HG03045 (cell line): ENCODE measurements around the gene CBX6.

Source experiments
- ATAC-seq: cut with Tn5 transposase; IDR thresholded peaks from one replicate; pipeline ENCODE4 v1.9.1; 2021; ENCODE audit warnings: mild to moderate bottlenecking, moderate library complexity; ENCODE audit not compliant: unreplicated experiment

The CBX6 gene

GRCh38 chr22:38823076-38823475 lies 48.9 kb downstream of the CBX6 start:
- ATAC-seq, result no peak

DNA sequence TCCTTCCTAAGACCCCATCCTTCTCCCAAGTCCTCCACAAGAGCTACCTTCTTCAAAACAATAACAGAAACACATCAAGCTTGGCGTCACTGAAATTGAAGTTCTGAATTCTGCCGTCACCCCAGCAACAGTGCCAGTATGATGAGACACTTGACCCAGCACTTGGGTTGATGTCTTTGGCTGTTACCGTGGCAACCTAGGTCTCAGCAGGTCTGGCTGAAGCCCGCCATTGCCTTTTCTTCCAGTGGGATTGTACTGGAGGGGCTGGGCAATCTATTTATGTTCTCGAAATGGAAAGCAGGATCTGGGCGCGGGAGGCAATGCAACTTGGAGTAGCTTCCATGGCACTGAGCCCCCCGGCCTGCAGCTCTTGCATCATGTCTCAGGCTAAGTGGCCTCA lies 52.0 kb downstream of the CBX6 start:
- ATAC-seq, result no peak

DNA sequence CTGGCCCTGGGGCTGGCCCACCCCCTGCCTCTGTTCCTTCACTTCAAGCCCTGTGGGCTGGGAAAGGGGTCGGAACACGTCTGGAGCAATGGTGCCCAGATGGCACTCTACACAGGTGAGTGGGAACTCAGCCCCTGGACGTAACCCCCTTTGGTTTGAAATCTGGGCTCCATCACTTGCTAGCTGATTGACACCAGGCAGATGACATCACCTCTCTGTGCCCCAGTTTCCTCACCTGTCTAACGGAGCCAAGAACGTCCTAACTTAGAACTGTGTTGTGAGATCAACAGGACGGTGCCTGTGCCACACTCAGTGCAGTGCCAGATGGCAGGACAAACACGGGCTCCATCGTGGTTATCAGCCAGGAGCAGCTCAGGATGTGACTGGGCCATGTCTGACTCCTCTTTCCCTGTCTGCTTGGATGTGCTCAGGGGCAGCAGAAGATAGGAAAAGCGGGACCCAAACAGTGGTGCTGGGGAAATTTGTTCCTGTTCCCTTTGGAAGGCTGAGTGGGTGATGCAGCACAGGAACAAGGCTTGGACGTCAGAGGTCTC lies 52.6 kb downstream of the CBX6 start:
- ATAC-seq, result no peak

- no peak for ATAC-seq
Measured at GRCh38 chr22:38817196-38817595, 54.8 kb downstream of the CBX6 start.

DNA sequence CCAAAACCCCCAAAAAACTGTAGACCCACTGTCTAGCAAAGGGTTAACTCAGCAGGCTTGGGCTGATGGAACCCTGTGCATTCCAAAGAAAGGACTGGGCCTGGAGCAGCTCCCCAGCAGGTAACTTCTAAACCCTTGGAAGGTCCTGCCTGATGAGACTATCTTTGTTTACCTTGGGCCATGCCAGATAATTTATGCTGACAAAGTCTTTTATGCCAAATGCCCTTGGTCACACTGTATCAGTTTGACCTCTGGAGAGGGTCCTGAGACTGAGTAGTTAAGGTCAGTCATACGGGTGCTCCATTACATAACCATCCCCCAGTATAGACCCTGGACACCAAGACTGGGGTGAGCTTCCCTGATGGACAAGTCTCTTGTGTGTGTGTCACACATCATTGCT lies 56.2 kb downstream of the CBX6 start:
- no peak for ATAC-seq
